Loucy (cell line): ENCODE data around the gene HERC2.

Source experiments
- CTCF ChIP-seq: fragments of 200-600 bp; sonication (generic); conservative IDR thresholded peaks from 2 replicates; pipeline ENCODE4 v1.5.1; 2014; ENCODE audit warnings: mild to moderate bottlenecking, antibody characterized with exemption, low read length
- EZH2phosphoT487 ChIP-seq: fragments of 200-600 bp; IDR thresholded peaks from 2 replicates; pipeline ENCODE4 v1.6.1; 2018; ENCODE audit warnings: antibody characterized with exemption, mild to moderate bottlenecking, moderate library complexity, borderline replicate concordance

GRCh38 chr15:28101983-28102441 lies 220.0 kb downstream of the HERC2 start:
- TF ChIP-seq CTCF (no peak), EZH2phosphoT487 (no peak)
